HG02759 (cell line): ENCODE results near the gene CTIF.
"Not testable (repeated sequence)": the region's sequence is repeated elsewhere in the genome, so short reads cannot be mapped to it uniquely, and the experiment has no call there.

Experiments used
- ATAC-seq: cut with Tn5 transposase; IDR thresholded peaks from one replicate; pipeline ENCODE4 v1.9.1; 2021; ENCODE audit warnings: mild to moderate bottlenecking, moderate library complexity; ENCODE audit not compliant: unreplicated experiment

Gene CTIF

GRCh38 chr18:48538531-48539405, at the start of gene CTIF:
Gene CTIF, plus strand, starts transcription at chr18:48539031. Its CDS starts 80,535 bp downstream, at chr18:48619566.
- peak; percentile 79 for ATAC-seq

- no peak for ATAC-seq
Observed at GRCh38 chr18:48490641-48491293, 48.1 kb upstream of the CTIF start.

- ATAC-seq: no peak
Observed at GRCh38 chr18:48492880-48493279, 46.0 kb upstream of the CTIF start.

GRCh38 chr18:48493434-48494230, 45.2 kb upstream of the CTIF start:
- ATAC-seq: no peak

GRCh38 chr18:48497863-48498262, 41.0 kb upstream of the CTIF start:
- no peak for ATAC-seq

GRCh38 chr18:48500517-48500916, 38.3 kb upstream of the CTIF start:
- ATAC-seq: no peak

GRCh38 chr18:48502906-48503305, 35.9 kb upstream of the CTIF start:
- ATAC-seq: no peak

GRCh38 chr18:48504819-48505218, 34.0 kb upstream of the CTIF start:
- ATAC-seq: no peak

- ATAC-seq: not testable (repeated sequence)
Observed at GRCh38 chr18:48506983-48507568, 31.8 kb upstream of the CTIF start.

GRCh38 chr18:48512498-48512897, 26.3 kb upstream of the CTIF start:
- not testable (repeated sequence) for ATAC-seq

GRCh38 chr18:48514786-48515185, 24.0 kb upstream of the CTIF start:
- no peak for ATAC-seq

- no peak for ATAC-seq
Observed at GRCh38 chr18:48517048-48517447, 21.8 kb upstream of the CTIF start.

GRCh38 chr18:48519431-48520100, 19.3 kb upstream of the CTIF start:
- ATAC-seq: no peak

GRCh38 chr18:48521723-48522122, 17.1 kb upstream of the CTIF start:
- no peak for ATAC-seq

- ATAC-seq: no peak
Observed at GRCh38 chr18:48525671-48526070, 13.2 kb upstream of the CTIF start.

- ATAC-seq: no peak
Observed at GRCh38 chr18:48527461-48527860, 11.4 kb upstream of the CTIF start.

- no peak for ATAC-seq
Observed at GRCh38 chr18:48528861-48529260, 10.0 kb upstream of the CTIF start.

GRCh38 chr18:48529796-48530195, 9.0 kb upstream of the CTIF start:
- ATAC-seq: no peak

GRCh38 chr18:48530399-48531081, 8.3 kb upstream of the CTIF start:
- no peak for ATAC-seq

GRCh38 chr18:48531082-48531403, 7.8 kb upstream of the CTIF start:
- no peak for ATAC-seq
